Measurements from ENCODE around the gene DMRT2. TPM values are rescaled to one million over a fixed set of nuclear protein-coding genes. Genes with fewer than 3 reads are reported as not detected.

The DMRT2 gene
- total RNA-seq, 1 experiment from 2014 or later: not detected

GRCh38 chr9:1049641-1050040, 516 bp upstream of the DMRT2 start:
- H4K20me1 ChIP-seq (ENCODE audit: control insufficient read depth, insufficient read depth, insufficient read length): no peaks in the 10 kb centered on the region
- H3K27me3 Mint-ChIP-seq (ENCODE audit: low read depth): peaks cover 98% of the 10 kb centered on the region
- H2BK5ac ChIP-seq (ENCODE audit: insufficient read length, low read length): no peak overlapping the region
- no peak overlapping the region for H3K9ac ChIP-seq (ENCODE audit: extremely low read depth, insufficient read length, low read length)
- no CpG with 5 or more reads among the region's 12 CpGs for WGBS (ENCODE audit: extremely low coverage, insufficient read length, low lambda C conversion rate)
- no peaks in the 10 kb centered on the region for H3K79me2 ChIP-seq (ENCODE audit: insufficient read depth, low read length)
- H3K9me3 Mint-ChIP-seq: peaks cover 2 to 21% of the 10 kb centered on the region in 2 experiments; a peak in 4 of 5 replicates
- H3T11ph ChIP-seq (ENCODE audit: low read length): no peak overlapping the region
- no peak overlapping the region for H3K56ac ChIP-seq (ENCODE audit: insufficient read length, low read depth, low read length)
- H3K23me2 ChIP-seq (ENCODE audit: insufficient read length, low read depth, low read length, poor library complexity, severe bottlenecking): no peaks in the 10 kb centered on the region
- H2AK5ac ChIP-seq (ENCODE audit: insufficient read length, low read length): no peak overlapping the region
- no peak for DNase-seq
- no peaks in the 10 kb centered on the region for H3K4me1 ChIP-seq (ENCODE audit: insufficient read depth, low read length)
- H2BK20ac ChIP-seq (ENCODE audit: low read depth, low read length, poor library complexity, severe bottlenecking): no peak overlapping the region
- peaks cover 81% of the 10 kb centered on the region for H3K27me3 ChIP-seq (ENCODE audit: insufficient read depth, low read length)
- H3K27ac Mint-ChIP-seq: peak overlapping the region in 1 of 3 experiments; percentile 42; a peak in 2 of 7 replicates
- H3K4me2 ChIP-seq (ENCODE audit: insufficient read depth, insufficient read length, low read length): peak overlapping the region; percentile 6
- no peak overlapping the region for H4K5ac ChIP-seq (ENCODE audit: insufficient read length, low read depth, low read length)
- H3K79me1 ChIP-seq (ENCODE audit: insufficient read depth, low read depth, low read length, poor library complexity, severe bottlenecking): no peaks in the 10 kb centered on the region
- no peak for TF ChIP-seq CTCF (conservative IDR thresholded peaks at IDR 0.05)
- H3K14ac ChIP-seq (ENCODE audit: insufficient read depth, low read length): no peak overlapping the region
- no peak overlapping the region for H4K8ac ChIP-seq (replicated peaks; ENCODE audit: insufficient read length, low read depth, low read length)
- peak overlapping the region in 1 of 2 experiments; percentile 79; a peak in 3 of 5 replicates for H3K4me3 Mint-ChIP-seq
- H4K91ac ChIP-seq (ENCODE audit: insufficient read length, low read depth, low read length): no peak overlapping the region
- peaks cover 16 to 57% of the 10 kb centered on the region in 2 experiments for H3K4me1 Mint-ChIP-seq
- no peak overlapping the region for H2BK15ac ChIP-seq (ENCODE audit: low read depth, low read length)
- no peak overlapping the region for H2AFZ ChIP-seq (ENCODE audit: low read length)
- peaks cover 0 to 3% (median 0%) of the 10 kb centered on the region in 3 experiments; a peak in 2 of 7 replicates for H3K36me3 Mint-ChIP-seq (ENCODE audit: insufficient read depth in 1 of 3, low read depth in 3 of 3)
- no peaks in the 10 kb centered on the region for H3K9me3 ChIP-seq (ENCODE audit: control insufficient read depth, low read depth, low read length)
- no peak overlapping the region for H2BK12ac ChIP-seq (ENCODE audit: insufficient read length, low read depth, low read length)
- H3K23ac ChIP-seq (ENCODE audit: insufficient read length, low read depth, low read length): no peak overlapping the region
- no peak overlapping the region for H2BK120ac ChIP-seq (ENCODE audit: low read depth, low read length, poor library complexity, severe bottlenecking)
- H3K18ac ChIP-seq (ENCODE audit: insufficient read length, low read depth, low read length): no peak overlapping the region
- H3K4ac ChIP-seq (ENCODE audit: low read depth, low read length): no peak overlapping the region
- H3K27ac ChIP-seq (ENCODE audit: insufficient read length, low read depth, low read length): no peak overlapping the region
